ENCODE data around the gene SOX1.

Gene SOX1

DNA sequence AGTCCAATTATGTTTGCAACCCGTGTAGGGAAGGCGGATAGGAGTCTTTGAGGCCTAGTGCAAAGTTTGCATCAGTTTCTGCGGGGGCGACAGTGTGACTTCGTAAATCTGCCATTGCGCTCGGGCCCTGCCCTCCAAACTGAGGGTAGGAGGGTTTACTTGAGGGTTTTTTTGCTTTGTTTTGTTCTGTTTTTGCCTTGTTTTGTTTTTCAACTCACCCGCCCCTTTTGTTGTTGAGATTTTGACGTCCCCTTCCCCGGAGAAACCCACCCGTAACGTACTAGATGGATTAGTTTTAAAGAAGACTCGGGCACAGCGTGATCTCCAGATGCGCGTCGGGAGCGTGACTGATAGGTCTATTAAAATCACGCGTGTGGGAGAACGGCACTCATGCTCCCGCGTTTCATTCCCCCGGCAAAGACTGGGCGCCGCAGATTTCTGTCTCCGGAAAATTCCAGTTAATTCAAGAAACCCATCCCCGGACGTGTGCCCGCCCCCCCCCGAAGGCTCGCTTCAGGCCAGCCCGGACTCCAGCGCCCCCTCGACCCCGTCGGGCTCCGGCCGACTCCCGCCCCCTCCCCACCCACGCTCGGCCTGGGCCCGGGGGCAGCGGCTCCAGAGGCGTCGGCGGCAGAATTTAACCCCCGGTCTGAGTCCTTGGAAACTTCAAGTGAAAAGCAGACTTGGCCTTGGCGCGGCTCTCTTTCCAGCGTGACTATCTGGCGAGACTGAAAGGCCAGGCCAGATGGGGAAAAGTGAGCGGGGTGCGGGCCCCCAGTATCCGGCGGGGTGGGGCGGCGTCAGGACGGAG, 5.0 kb downstream of the SOX1 start:
- no peak for DNase-seq (ENCODE audit: extremely low read depth in 1 of 2, low read depth in 1 of 2)

DNA sequence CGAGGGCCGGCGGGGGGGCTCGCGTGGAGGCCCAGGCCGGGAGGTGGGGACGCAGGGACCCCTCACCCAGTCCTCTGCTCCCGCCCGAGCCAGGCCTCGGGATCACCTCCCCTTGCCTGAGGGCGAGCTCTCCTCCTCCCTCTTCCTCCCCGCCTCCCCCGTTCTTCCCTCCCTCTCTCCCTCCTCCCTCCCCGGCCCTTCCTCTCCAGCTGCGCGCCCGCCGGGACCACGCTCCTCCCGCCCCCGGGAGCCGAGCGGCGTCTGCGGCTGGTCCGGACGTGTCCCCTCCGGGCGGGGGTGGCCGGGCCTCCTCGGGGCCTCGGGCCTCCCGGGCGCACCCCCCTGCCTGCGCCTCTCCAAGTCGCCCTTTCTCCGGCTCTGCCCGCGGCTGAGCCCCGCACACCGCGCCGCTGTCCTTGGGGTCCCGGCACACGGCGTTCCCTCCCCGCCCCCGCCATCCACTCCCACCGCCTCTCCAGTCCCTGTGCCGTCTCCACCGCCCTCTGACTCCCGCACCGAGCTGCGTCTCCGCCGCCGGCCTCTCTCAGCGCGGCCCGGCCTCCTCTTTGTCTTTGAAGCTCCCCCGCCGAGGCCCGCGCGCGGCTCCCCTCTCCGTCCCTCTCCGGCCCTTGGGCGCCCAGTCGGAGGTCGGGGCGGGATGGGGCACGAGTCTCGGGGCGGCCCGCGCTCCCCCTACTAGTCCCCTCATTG, 5.7 kb downstream of the SOX1 start:
- no peak for DNase-seq (ENCODE audit: extremely low read depth in 1 of 2, low read depth in 1 of 2)

DNA sequence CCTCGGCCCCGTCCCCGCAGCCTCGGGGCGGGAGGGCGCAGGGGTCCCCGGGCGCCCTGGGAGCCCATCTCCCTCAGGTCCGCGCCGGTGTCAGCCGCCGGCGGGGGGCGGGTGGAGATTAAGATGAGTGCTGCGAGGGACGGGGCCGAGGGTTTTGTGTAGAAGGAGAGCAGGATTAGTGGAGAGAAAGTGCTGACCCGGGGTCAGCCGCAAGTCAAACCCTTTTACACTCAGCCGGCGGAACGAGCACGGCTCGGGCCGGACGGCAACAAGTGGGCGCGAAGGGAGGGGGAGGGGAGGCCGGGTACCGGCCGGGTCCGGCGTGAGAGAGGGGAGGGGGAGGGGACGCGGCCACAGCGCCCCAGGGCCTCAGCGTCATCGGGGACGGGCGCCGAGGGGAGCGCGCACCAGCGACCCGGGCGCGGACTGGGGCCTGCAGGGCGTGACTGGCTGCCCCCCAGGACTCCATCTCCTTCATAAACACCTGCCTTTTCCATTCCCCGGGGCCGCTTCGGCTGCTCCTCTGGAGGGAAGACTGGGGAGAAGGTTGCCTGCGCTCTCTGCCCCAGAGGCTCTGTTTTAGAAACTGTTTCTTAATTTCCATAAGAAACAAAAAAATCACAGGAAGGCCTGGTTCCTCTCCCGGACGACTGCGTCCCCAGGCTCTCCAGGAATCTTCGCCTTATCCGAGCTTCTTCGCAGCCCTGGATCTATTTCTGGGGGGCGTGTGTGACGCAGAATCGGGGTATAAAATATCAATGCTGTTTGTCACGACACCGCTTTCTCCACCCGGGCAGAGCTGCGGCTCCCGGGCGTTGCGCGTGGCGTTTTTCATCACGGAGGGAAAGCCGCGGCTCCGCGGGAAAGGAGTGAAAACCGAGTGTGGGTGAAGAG, 6.5 kb downstream of the SOX1 start:
- no peak for DNase-seq (ENCODE audit: extremely low read depth in 1 of 2, low read depth in 1 of 2)

DNA sequence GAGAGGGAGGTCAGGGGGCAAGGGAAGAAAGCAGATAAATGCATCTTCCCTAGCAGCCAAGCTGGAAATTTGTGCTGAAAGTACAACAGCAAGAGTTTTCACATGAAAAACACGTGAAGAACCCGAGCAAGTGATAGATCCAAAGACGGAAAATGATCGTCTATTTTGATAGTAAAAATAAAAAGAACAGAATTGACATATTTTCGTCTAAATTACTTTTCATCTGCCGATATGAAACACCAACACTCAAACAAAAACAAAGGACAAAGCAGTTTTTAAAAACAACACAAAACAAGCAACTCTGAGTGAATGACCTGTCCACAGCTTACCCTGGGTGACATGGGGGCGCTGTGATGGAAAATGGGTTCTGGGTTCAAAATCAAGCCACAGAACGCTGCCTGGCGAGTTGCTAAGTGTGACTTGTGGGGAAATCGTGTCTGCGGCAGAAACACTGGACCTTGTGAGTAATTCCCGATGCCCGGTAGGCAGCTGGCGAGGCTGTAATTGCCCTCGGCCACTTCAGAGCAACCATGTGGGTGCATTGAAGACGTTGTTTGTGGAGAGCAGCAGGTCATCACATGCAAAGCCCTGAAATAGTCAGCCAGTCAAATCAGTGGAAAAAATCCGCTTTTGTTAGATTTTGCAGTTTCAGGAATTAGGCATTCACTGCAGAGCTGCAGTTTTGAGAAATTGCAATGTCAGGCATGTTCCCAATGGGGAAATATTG, 7.4 kb downstream of the SOX1 start:
- no peak for DNase-seq (ENCODE audit: extremely low read depth in 1 of 2, low read depth in 1 of 2)

DNA sequence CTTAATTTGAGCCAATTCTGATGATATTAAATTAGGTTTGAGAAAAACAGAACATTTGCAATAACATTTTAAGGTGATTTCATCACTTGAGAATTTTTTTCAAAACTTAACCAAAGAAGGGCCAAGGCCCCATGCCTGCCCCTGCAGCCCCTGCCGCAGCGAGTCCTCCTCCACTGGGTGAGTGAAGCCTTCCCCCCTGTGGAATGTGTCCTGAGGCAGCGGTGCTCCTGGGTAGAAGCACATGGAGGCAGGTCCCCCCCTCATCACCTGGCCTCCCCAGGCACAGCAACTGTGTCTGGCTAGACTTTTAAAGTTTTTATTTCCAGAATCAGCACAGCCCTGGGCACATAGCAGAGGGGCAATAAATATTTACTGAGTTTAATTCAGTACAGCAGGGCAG, 10.8 kb downstream of the SOX1 start:
- no peak for DNase-seq (ENCODE audit: extremely low read depth in 1 of 2, low read depth in 1 of 2)

DNA sequence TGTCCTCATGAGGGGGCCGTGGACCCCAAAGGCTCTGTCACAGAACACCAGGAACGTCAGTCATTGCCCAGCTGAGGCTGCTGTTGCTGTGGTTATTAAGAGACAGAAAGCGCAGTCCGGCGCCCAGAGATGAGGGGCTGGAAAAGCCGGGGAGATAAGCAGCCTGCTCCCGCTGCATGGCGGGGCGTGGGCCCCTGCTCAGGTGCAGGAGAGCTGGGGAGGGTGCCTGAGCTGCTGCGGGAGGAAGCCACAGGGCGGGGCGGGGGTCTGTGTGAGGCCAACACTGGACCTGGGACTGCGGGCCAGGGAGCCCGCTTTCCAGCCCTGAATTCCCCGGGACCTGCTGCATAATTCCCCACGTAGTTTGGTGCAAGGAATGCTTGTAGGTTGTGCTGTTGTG, 11.3 kb downstream of the SOX1 start:
- DNase-seq (ENCODE audit: extremely low read depth in 1 of 2, low read depth in 1 of 2) = no peak

DNA sequence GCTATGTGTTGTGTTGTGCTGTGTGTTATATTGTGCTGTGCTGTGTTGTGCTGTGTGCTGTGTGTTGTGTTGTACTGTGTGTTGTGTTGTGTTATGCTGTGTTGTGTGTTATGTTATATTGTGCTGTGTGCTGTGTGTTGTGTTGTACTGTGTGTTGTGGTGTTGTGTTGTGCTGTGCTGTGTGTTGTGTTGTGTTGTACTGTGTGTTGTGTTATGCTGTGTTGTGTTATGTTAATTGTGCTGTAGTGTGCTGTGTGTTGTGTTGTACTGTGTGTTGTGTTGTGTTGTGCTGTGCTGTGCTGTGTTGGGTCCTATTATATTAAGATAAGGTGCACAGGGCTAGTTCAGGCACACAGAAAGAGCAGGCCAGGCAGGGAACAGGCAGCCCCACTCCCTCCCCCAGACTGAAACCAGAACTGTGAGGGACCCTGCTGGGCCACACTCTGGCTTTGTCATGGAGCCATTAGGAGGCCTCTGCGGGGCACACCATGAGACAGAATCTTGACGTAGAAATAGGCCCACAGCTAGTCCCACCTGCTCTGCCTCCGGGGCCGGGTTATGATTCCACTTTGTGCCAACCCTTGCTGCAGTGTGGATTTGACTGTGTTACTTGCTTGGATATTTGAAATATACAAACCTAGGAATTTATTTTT, 12.1 kb downstream of the SOX1 start:
- no peak for DNase-seq (ENCODE audit: extremely low read depth in 1 of 2, low read depth in 1 of 2)

DNA sequence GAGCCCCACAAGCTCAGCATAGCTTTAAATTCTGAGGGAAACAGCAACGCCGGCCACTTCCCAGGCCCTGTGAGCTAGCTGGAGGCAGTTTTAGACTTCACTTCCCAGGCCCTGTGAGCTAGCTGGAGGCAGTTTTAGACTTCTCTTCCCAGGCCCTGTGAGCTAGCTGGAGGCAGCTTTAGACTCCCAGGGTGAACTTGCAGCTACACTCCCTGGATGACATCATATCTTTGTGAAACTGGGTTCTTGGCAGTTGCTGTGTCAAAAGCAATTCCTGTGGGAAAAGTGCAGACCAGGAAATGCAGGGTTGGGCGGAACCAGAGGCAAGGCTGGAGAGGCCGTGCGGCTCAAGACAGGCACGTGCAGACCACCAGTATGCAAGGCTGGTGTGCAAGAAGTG, 12.7 kb downstream of the SOX1 start:
- DNase-seq (ENCODE audit: extremely low read depth in 1 of 2, low read depth in 1 of 2) = no peak

DNA sequence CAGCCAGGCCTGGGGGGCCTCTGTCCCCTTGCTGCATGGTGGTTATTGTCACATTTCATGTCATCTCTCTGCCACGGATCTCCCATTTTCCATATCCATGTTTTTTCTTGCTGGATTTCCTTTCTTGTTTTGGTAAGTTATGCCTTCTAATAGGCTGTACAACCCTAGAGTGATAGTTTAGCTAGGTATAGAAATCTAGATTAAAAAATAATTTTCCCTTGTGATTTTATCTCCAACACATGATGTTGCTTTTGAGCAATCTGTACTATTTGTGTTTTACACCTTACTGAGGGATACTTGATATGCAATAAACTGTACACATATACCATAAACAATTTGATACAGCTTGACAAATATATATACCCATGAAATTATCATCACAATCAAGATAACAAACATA, 17.0 kb downstream of the SOX1 start:
- no peak for DNase-seq (ENCODE audit: extremely low read depth in 1 of 2, low read depth in 1 of 2)

DNA sequence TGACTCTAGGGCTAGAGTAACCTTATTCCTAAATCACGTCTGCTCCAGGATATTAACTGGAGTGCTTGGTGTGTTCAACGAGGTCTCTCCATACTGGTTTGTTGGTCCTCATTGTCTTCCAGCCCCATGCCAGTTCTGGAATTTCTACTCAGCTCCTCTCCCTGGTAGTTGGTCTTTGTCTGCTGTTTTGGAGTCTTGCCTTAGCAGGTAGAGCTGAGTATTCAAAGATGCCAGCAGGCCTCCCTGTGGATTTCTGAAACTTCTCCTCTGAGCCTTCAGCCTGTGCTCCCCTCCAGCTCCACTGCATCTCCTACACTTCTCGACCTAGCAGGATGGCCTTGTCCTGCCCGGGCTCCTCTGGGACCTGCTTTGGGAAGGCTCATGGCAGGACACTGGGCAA, 25.5 kb downstream of the SOX1 start:
- DNase-seq (ENCODE audit: extremely low read depth in 1 of 2, low read depth in 1 of 2) = no peak

DNA sequence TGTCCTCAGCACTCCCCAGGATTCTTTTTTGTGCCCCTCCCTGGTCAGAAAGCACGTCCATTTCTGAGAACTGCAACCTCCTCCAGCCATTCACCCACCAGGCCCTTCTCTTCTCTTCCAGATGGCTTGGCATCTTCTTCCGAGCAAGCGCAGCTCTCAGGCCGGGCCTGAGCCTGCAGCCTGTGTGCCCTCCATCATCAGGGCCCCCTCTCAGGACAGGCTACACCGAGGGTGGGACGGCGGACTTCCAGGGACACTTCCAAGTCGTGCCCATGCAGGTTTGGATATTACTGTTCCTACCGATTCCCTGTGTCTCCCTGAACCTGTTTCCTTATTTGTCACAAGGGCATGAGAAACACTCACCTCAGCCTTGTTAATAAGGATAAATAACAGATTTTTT, 28.4 kb downstream of the SOX1 start:
- no peak for DNase-seq (ENCODE audit: extremely low read depth in 1 of 2, low read depth in 1 of 2)

DNA sequence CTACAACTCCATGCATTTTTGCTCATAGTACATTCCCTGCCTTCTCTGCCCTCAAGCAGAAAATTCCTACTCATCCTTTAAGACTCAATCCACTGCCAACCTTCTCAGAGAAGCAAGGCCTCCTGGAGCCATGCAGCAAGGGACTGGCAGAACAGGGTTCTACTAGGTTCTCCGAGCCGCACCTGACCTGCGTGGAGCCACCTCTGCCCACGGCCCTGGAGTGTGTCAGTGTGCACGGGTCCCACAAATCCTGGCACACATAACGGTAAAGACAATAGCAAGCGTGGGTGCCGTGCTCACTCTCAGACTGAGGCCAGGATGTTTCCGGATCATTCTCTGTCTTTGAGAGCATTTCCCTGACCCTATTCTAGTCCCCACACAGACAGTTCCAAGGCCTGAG, 30.0 kb downstream of the SOX1 start:
- no peak for DNase-seq (ENCODE audit: extremely low read depth in 1 of 2, low read depth in 1 of 2)

DNA sequence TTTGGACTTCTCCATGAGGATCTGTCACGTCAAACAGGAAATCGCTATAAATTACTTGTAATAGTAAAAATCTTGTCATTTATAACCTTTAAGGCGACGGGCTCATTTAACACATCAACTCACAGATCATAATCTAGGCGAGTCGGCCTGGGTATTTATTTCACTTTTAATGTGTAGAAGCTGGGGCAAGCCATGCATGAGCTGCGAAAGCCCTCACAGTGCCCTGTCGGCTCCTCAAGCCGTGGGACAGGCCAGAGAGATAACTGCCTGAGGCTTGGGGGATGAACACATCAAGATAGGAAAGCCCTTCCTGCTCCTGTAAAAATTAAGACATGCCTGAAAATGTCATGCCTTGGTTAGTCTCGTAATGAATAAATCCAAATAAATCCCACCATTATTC, 30.8 kb downstream of the SOX1 start:
- DNase-seq (ENCODE audit: extremely low read depth in 1 of 2, low read depth in 1 of 2) = no peak

DNA sequence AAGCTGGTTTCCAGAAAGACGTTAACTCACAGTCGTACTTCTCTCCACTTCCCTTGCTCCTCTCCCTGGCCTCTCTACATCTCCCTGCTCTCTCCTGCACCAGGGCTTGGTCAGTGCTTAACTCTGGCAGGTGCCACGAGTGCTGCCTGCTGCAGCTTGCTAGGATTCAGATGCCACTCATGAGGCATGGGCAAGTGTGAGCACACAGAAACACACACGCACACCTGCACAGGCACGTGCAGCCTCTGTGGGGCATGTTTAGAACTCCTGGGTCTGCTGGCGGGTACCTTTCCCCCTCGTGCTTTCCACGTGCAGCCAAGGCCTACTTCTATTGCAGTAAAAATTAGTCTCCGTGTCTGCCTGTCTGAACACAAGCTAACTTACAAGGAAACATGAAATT, 31.8 kb downstream of the SOX1 start:
- no peak for DNase-seq (ENCODE audit: extremely low read depth in 1 of 2, low read depth in 1 of 2)

DNA sequence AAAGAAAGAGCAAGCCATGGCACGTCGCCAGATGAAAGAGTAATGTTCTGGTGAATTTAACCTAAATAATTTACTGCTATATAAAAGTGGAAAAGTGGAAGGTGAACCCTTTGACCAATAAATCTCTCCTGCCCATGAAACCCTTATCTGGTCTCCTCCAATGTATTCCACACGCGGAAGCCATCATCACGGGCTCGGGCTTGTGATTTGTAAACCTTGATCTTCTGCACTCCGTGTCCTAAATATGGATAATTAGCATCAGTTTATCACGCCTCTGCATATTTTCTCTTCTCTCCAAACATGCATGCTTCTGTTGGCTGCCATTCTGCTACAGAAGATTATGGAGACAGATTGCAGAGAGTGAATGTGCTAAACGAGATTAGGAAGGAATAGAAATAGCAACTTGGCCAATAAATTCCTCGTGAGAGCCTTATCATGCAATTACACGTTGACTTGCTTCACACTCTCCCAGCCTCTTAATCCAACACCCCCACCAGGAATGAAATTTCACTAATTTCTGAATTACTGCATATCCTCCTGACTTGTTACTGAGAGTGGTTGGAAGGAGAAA, 34.5 kb downstream of the SOX1 start:
- DNase-seq (ENCODE audit: extremely low read depth in 1 of 2, low read depth in 1 of 2) = no peak

DNA sequence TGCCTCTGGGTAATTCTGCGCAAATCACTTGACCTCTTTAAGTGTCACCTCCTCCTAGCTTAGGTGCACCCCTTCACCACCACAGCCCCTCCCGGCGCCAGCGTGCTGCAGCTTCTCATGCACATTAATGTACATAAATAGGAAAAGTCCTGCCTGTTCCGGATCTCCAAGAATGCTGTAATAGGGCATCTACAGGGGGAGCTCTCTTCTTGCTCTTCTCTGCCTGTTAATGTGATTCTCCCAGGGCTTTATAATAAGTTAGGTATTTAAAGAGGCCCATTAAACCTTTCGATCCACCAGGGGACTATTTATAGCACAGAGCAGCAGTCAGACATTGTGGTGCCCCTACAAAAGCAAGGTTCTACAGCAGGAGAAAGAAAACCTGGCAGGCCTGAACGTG, 35.3 kb downstream of the SOX1 start:
- DNase-seq (ENCODE audit: extremely low read depth in 1 of 2, low read depth in 1 of 2) = no peak

DNA sequence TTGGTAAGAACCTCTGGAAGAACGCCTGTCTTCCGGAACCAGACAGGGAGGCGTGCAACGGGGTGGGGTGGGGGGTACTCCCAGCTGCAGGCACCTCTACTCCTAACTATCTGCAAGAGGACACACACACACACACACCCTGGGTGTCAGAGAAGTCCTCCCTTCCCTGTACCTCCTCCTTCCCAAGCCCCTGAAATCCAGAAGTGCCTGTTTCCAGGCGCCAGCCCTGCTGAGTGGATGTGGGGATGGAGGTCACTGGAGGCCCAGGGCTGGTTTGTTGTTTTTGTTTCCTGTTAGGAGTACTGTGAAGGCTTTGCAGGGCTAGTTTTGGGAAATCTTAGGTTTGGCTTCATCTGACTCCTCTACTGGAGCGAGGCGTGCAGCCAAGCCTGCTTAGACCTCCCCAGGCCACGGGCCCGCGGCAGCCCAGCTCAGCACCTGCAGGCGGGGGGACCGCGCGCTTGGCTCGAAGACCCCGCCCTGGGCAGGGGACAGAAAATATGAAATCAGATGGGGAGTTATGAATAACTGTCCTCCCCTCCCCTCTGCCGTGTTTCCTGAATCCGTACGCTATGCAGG, 36.4 kb downstream of the SOX1 start:
- no peak for DNase-seq (ENCODE audit: extremely low read depth in 1 of 2, low read depth in 1 of 2)

DNA sequence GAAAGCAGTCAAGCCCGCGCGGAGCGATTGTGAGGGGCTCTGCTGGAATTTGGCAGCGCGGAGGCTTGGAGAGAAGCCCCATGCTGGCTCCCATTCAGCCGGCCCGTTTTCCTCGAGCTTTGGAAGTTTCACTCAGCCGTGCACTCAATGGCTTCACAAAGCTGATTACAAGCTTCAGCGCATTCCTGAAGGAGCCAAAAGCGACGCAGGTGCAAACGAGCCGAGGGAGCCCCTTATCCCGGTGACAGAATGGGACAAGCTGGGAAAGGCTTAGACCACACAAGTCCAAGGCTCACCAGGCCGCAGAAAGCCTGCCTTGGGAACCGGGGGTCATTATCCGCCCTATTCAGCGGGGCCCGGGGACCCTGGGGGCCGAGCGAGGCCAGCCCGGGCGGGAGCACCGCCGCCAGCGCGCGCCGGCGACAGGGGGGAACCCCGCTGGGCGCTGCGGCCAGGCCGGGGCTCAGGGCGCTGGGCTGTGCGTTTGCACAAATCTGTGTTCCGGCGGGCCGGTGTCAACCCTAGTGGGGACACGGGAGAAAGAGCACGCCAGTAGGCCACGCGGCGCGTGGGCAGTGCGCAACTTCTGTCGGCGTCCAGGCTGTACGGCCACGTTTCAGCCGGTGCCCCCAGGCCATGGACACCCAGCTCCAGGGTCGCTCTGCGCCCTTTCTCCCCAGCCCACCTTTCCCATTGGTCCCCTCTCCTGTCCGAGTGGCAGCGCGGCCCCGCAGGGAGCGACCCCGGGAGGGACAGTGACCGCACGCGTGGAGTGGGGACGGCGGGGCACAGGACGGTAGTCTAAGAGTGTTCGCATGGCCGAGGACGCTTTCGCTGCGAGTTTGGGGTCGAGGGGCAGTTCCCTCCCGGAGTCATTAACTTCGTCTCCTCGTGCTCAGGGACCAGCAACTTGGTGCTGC, 37.3 kb downstream of the SOX1 start:
- no peak for DNase-seq (ENCODE audit: extremely low read depth in 1 of 2, low read depth in 1 of 2)

DNA sequence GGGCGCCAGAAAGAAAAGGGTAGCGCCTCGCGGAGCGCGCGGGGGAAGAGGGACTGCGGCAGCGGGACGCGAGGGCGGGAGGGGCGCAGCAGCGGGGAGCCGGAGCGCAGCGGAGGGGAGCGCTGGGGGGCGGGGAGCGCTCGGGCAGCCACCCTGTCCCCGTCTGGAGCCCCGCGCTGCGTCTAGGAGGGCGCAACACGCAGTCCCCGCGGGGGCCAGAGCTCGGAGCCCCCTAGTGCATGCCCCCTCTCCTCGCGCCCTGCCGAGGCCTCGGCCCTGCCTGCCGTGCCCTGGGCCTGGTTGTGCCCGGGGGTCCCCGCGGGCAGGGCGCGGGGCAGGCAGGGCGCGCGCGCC, 37.9 kb downstream of the SOX1 start:
- DNase-seq (ENCODE audit: extremely low read depth in 1 of 2, low read depth in 1 of 2) = no peak

Data from stimulated activated CD8-positive, alpha-beta memory T cell treated with anti-CD3 and anti-CD28 coated beads, Interleukin-7, amount 100 ng/mL, for 48 hours (primary cell).